KMS-11 (cell line): ENCODE results near the gene TNFRSF14.

Source experiments
- H2AFZ ChIP-seq: fragments of 200-600 bp; sonication (generic); 2 replicates; pipeline ENCODE4 v1.6.1; 2016; ENCODE audit warnings: antibody characterized with exemption, mixed run types, low read depth
- H3K27ac ChIP-seq: fragments of 200-600 bp; sonication (generic); 2 replicates; pipeline ENCODE4 v1.6.1; 2016; ENCODE audit warnings: mild to moderate bottlenecking, mixed run types
- H3K27me3 ChIP-seq: fragments of 200-600 bp; sonication (generic); 2 replicates; pipeline ENCODE4 v1.6.1; 2017; ENCODE audit warnings: mild to moderate bottlenecking, low read depth, mixed run types, moderate library complexity; ENCODE audit not compliant: insufficient read depth
- H3K36me3 ChIP-seq: fragments of 200-600 bp; sonication (generic); 2 replicates; pipeline ENCODE4 v1.6.1; 2017; ENCODE audit warnings: mild to moderate bottlenecking, mixed run types; ENCODE audit not compliant: insufficient read depth
- H3K4me1 ChIP-seq: fragments of 200-600 bp; sonication (generic); 2 replicates; pipeline ENCODE4 v1.6.1; 2016; ENCODE audit warnings: mild to moderate bottlenecking, low read depth, mixed run types; ENCODE audit not compliant: poor library complexity, severe bottlenecking
- H3K4me2 ChIP-seq: fragments of 200-600 bp; sonication (generic); 2 replicates; pipeline ENCODE4 v1.7.0; 2016; ENCODE audit warnings: mild to moderate bottlenecking, mixed run types
- H3K4me3 ChIP-seq: fragments of 200-600 bp; sonication (generic); IDR thresholded peaks from 2 replicates; pipeline ENCODE4 v1.6.1; 2017; ENCODE audit warnings: low read depth, low read length, mixed read lengths; ENCODE audit not compliant: insufficient read depth
- H3K79me2 ChIP-seq: fragments of 200-600 bp; sonication (generic); 2 replicates; pipeline ENCODE4 v1.6.1; 2016; ENCODE audit warnings: low read depth, mixed run types; ENCODE audit not compliant: insufficient read depth
- H3K9ac ChIP-seq: fragments of 200-600 bp; sonication (generic); 2 replicates; pipeline ENCODE4 v1.6.1; 2016; ENCODE audit warnings: mild to moderate bottlenecking, mixed run types
- H4K20me1 ChIP-seq: fragments of 200-600 bp; sonication (generic); 2 replicates; pipeline ENCODE4 v1.6.1; 2016; ENCODE audit warnings: mild to moderate bottlenecking, mixed run types; ENCODE audit not compliant: insufficient read depth
- CTCF ChIP-seq: fragments of 200-600 bp; sonication (generic); conservative IDR thresholded peaks from 2 replicates; pipeline ENCODE4 v1.6.1; 2017; ENCODE audit warnings: low read depth, mild to moderate bottlenecking, antibody characterized with exemption, low read length, moderate library complexity, mixed read lengths

TNFRSF14 gene

GRCh38 chr1:2528966-2529783, 27.0 kb upstream of the TNFRSF14 start:
- H3K4me2 ChIP-seq, result no peak overlapping the region
- peaks cover 67% of the 10 kb centered on the region for H3K27me3 ChIP-seq
- no peak overlapping the region for H3K9ac ChIP-seq
- H3K36me3 ChIP-seq, result no peaks in the 10 kb centered on the region
- peaks cover 18% of the 10 kb centered on the region for H3K79me2 ChIP-seq
- H4K20me1 ChIP-seq, result no peaks in the 10 kb centered on the region
- TF ChIP-seq CTCF, result no peak
- H3K4me3 ChIP-seq, result no peak overlapping the region
- no peak overlapping the region for H2AFZ ChIP-seq
- H3K27ac ChIP-seq, result no peak overlapping the region
- peaks cover 21% of the 10 kb centered on the region for H3K4me1 ChIP-seq

- TF ChIP-seq CTCF, result no peak
- Histone ChIP-seq H3K36me3 (no peaks in the 10 kb centered on the region), H4K20me1 (no peaks in the 10 kb centered on the region), H2AFZ (no peak within 1 kb of the TSS), H3K4me3 (no peak within 1 kb of the TSS), H3K27me3 (peaks cover 74% of the 10 kb centered on the region), H3K4me1 (peaks cover 13% of the 10 kb centered on the region), H3K79me2 (peaks cover 10% of the 10 kb centered on the region), H3K9ac (no peak within 1 kb of the TSS), H3K4me2 (no peak within 1 kb of the TSS), H3K27ac (no peak within 1 kb of the TSS)
Observed at GRCh38 chr1:2529784-2530512, 26.2 kb upstream of the TNFRSF14 start, which contains the start of gene HES5. TSS of gene HES5 (minus strand) at chr1:2530263. CDS start at chr1:2530164, 99 bp downstream.

GRCh38 chr1:2530513-2531361, 25.4 kb upstream of the TNFRSF14 start:
- Histone ChIP-seq H3K79me2 (peaks cover 2% of the 10 kb centered on the region), H3K4me1 (peaks cover 9% of the 10 kb centered on the region), H2AFZ (no peak overlapping the region), H3K4me2 (no peak overlapping the region), H3K36me3 (no peaks in the 10 kb centered on the region), H4K20me1 (no peaks in the 10 kb centered on the region), H3K4me3 (no peak overlapping the region), H3K27ac (no peak overlapping the region), H3K27me3 (peaks cover 80% of the 10 kb centered on the region), H3K9ac (no peak overlapping the region)
- TF ChIP-seq CTCF, result no peak

GRCh38 chr1:2532485-2533160, 23.5 kb upstream of the TNFRSF14 start:
- H3K9ac ChIP-seq, result no peak overlapping the region
- no peak overlapping the region for H2AFZ ChIP-seq
- H3K27ac ChIP-seq, result no peak overlapping the region
- H3K4me3 ChIP-seq, result no peak overlapping the region
- H3K4me1 ChIP-seq, result no peaks in the 10 kb centered on the region
- H3K4me2 ChIP-seq, result no peak overlapping the region
- H3K36me3 ChIP-seq, result no peaks in the 10 kb centered on the region
- no peaks in the 10 kb centered on the region for H3K79me2 ChIP-seq
- no peaks in the 10 kb centered on the region for H4K20me1 ChIP-seq
- H3K27me3 ChIP-seq, result peaks cover 93% of the 10 kb centered on the region
- no peak for TF ChIP-seq CTCF
